ENCODE results near the gene TMEM106C.

DNA sequence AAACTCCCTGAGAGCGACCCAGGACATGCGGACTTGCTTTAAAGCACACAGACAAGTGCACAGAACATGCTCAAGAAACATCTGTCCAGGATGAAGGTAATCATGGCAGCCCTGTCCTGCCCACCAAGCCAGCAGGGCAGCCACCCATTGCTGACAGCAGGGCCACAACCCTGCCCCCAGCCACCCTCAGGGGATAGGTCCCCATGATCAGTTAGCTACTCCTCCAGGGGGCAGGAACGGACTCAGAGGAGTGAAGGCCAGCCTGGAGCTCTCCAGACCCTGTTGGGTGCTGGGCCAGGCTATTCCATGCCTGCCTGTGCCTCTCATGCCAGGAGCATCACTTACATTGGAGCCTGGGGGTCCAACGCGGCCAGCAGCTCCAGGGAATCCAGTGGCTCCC lies 15.8 kb downstream of the TMEM106C start:
- TF ChIP-seq, protein P1, sequence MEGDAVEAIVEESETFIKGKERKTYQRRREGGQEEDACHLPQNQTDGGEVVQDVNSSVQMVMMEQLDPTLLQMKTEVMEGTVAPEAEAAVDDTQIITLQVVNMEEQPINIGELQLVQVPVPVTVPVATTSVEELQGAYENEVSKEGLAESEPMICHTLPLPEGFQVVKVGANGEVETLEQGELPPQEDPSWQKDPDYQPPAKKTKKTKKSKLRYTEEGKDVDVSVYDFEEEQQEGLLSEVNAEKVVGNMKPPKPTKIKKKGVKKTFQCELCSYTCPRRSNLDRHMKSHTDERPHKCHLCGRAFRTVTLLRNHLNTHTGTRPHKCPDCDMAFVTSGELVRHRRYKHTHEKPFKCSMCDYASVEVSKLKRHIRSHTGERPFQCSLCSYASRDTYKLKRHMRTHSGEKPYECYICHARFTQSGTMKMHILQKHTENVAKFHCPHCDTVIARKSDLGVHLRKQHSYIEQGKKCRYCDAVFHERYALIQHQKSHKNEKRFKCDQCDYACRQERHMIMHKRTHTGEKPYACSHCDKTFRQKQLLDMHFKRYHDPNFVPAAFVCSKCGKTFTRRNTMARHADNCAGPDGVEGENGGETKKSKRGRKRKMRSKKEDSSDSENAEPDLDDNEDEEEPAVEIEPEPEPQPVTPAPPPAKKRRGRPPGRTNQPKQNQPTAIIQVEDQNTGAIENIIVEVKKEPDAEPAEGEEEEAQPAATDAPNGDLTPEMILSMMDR (IDR thresholded peaks at IDR 0.05) = no peak
- TF ChIP-seq POLR2A (IDR thresholded peaks at IDR 0.05) = no peak

Measured in thyroid gland (tissue), 4 donors.